ENCODE results near the gene EIF2B2. TPM values are rescaled to one million over a fixed set of nuclear protein-coding genes. Genes with fewer than 3 reads are reported as not detected.
A peak's percentile ranks its signal among the peaks of the same experiment; 100 is the strongest.

Gene EIF2B2
- total and polyA plus RNA-seq, 2 of the 13 experiments (the other 11 are each of a cell fraction or from before 2014, with no cell fraction given) = 54.4 to 78.6 TPM

DNA sequence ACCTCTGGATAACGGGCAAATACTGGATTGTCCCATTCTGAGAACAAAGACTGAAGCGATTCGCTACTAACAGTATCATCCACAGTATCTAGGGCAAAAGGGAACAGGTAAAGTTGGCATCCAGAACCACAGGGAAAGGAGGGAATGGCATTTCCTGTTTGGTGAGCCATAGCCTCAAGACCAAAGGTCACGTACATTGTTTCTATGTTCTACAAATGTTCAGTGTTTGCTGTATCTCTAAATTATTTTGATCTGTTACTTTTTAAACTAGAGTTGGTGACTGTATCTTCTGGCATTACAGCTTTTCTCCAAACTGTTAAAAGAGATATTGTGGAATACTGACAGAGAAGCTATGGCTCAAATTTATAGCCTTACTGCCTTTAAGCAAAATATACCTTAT is 38.9 kb downstream of the EIF2B2 start (continued):
- TF ChIP-seq, protein P1, sequence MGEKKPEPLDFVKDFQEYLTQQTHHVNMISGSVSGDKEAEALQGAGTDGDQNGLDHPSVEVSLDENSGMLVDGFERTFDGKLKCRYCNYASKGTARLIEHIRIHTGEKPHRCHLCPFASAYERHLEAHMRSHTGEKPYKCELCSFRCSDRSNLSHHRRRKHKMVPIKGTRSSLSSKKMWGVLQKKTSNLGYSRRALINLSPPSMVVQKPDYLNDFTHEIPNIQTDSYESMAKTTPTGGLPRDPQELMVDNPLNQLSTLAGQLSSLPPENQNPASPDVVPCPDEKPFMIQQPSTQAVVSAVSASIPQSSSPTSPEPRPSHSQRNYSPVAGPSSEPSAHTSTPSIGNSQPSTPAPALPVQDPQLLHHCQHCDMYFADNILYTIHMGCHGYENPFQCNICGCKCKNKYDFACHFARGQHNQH (CRISPR knock-in tag; IDR thresholded peaks at IDR 0.05) = peak; percentile 31; the same call in 1 of the 2 replicates
- TF ChIP-seq NR2F6 (IDR thresholded peaks at IDR 0.05) (peak; percentile 15; the same call in 1 of the 2 replicates), NR2F6 (CRISPR knock-in tag; IDR thresholded peaks at IDR 0.05) (peak; percentile 68; the same call in 1 of the 2 replicates), GATAD1 (CRISPR knock-in tag; IDR thresholded peaks at IDR 0.05) (no peak), RFXAP (CRISPR knock-in tag; IDR thresholded peaks at IDR 0.05; ENCODE audit: borderline replicate concordance) (no peak), ELF1 (CRISPR knock-in tag; IDR thresholded peaks at IDR 0.05) (peak; percentile 64), SMYD3 (CRISPR knock-in tag; IDR thresholded peaks at IDR 0.05) (no peak), SAP130 (CRISPR knock-in tag; IDR thresholded peaks at IDR 0.05; ENCODE audit: low read depth) (peak; percentile 68), NR2C2 (CRISPR knock-in tag; IDR thresholded peaks at IDR 0.05; ENCODE audit: borderline replicate concordance) (0 out of 2 replicates have a peak, but pooled peaks have one; percentile 20), ZFP36L1 (CRISPR knock-in tag; IDR thresholded peaks at IDR 0.05) (0 out of 2 replicates have a peak, but pooled peaks have one; percentile 24), AKAP8 (CRISPR knock-in tag; IDR thresholded peaks at IDR 0.05) (no peak), ZNF235 (CRISPR knock-in tag; IDR thresholded peaks at IDR 0.05; ENCODE audit: borderline replicate concordance) (no peak), ZNF317 (CRISPR knock-in tag; IDR thresholded peaks at IDR 0.05) (no peak), SOX13 (IDR thresholded peaks at IDR 0.05) (no peak), SOX13 (CRISPR knock-in tag; conservative IDR thresholded peaks at IDR 0.05 in 1 of 2, IDR thresholded peaks at IDR 0.05 in 1 of 2) (peak in 1 of 2 experiments; percentile 66; a peak in 1 of 4 replicates), ZNF264 (CRISPR knock-in tag; IDR thresholded peaks at IDR 0.05) (no peak), FOXA3 (CRISPR knock-in tag; IDR thresholded peaks at IDR 0.05) (peak; percentile 52; the same call in 1 of the 2 replicates), FOSL2 (CRISPR knock-in tag; IDR thresholded peaks at IDR 0.05) (peak; percentile 58), SOX6 (IDR thresholded peaks at IDR 0.05) (no peak), SOX6 (CRISPR knock-in tag; IDR thresholded peaks at IDR 0.05) (peak; percentile 54), PPARG (CRISPR knock-in tag; conservative IDR thresholded peaks at IDR 0.05) (peak; percentile 98), ZSCAN9 (CRISPR knock-in tag; IDR thresholded peaks at IDR 0.05; ENCODE audit: borderline replicate concordance) (0 out of 2 replicates have a peak, but pooled peaks have one; percentile 12)
- TF ChIP-seq, protein P2, sequence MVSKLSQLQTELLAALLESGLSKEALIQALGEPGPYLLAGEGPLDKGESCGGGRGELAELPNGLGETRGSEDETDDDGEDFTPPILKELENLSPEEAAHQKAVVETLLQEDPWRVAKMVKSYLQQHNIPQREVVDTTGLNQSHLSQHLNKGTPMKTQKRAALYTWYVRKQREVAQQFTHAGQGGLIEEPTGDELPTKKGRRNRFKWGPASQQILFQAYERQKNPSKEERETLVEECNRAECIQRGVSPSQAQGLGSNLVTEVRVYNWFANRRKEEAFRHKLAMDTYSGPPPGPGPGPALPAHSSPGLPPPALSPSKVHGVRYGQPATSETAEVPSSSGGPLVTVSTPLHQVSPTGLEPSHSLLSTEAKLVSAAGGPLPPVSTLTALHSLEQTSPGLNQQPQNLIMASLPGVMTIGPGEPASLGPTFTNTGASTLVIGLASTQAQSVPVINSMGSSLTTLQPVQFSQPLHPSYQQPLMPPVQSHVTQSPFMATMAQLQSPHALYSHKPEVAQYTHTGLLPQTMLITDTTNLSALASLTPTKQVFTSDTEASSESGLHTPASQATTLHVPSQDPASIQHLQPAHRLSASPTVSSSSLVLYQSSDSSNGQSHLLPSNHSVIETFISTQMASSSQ (IDR thresholded peaks at IDR 0.05; ENCODE audit: low read depth) = no peak
- TF ChIP-seq, protein P2 (CRISPR knock-in tag; IDR thresholded peaks at IDR 0.05; ENCODE audit: borderline replicate concordance) = peak; percentile 33; the same call in 1 of the 2 replicates

All from HepG2 (cell line).